SK-N-SH (cell line): ENCODE data around the gene PPP1R16B. TPM values are rescaled to one million over a fixed set of nuclear protein-coding genes. Genes with fewer than 3 reads are reported as not detected.

Experiments
- CTCF ChIA-PET: fragments of 300-600, 350-600 bp; formaldehyde crosslinking; extraction: SDS; loops from one replicate; lab custom pipeline; 2021; lab: Yijun Ruan, JAX
- POLR2A ChIA-PET: fragments of 350-600 bp; sonication (Branson Sonifier 250); formaldehyde crosslinking; extraction: SDS; loops from one replicate; lab custom pipeline; 2020; ENCODE audit warnings: antibody characterized with exemption, inconsistent platforms; lab: Yijun Ruan, JAX
- DNase-seq: peaks from one replicate; pipeline ENCODE4 v3.0.0; 2012
- H2AFZ ChIP-seq: fragments of 200-600 bp; sonication (generic); 2 replicates; pipeline ENCODE4 v1.8.1; 2016; ENCODE audit warnings: antibody characterized with exemption, mild to moderate bottlenecking, low read depth
- H3F3A ChIP-seq: fragments of 200-600 bp; sonication (generic); replicated peaks from 2 replicates; pipeline ENCODE3; 2016; ENCODE audit warnings: antibody characterized with exemption, mild to moderate bottlenecking; ENCODE audit not compliant: insufficient read depth
- H3K27ac ChIP-seq, 2 experiments: fragments of 200-500 bp in 1 of 2; fragments of 200-600 bp in 1 of 2; sonication (Bioruptor generic) in 1 of 2; sonication (generic), shearing (Covaris generic) in 1 of 2; 2 replicates each; pipeline versions ENCODE4 v1.5.1 to v1.6.1; 2014 to 2016; ENCODE audit warnings: low read depth in 2 of 2, inconsistent platforms in 1 of 2, low read length in 1 of 2, mild to moderate bottlenecking in 1 of 2, mixed read lengths in 1 of 2
- H3K27me3 ChIP-seq: fragments of 200-600 bp; sonication (generic), shearing (Covaris generic); 2 replicates; pipeline ENCODE4 v1.6.1; 2016; ENCODE audit warnings: mixed run types; ENCODE audit not compliant: insufficient read depth
- H3K36me3 ChIP-seq, 2 experiments: fragments of 200-500 bp in 1 of 2; fragments of 200-600 bp in 1 of 2; sonication (Bioruptor generic) in 1 of 2; sonication (generic) in 1 of 2; replicated peaks in 1 of 2; 2 replicates each; pipeline versions ENCODE3 to v1.5.1; 2014 to 2016; ENCODE audit warnings: low read length in 1 of 2, mild to moderate bottlenecking in 1 of 2; ENCODE audit not compliant: insufficient read depth in 2 of 2, control insufficient read depth in 1 of 2
- H3K4me1 ChIP-seq, 2 experiments: fragments of 200-500 bp in 1 of 2; fragments of 200-600 bp in 1 of 2; sonication (Bioruptor generic) in 1 of 2; sonication (generic), shearing (Covaris generic) in 1 of 2; 2 replicates each; pipeline versions ENCODE4 v1.5.1 to v1.6.1; 2014 to 2016; ENCODE audit warnings: low read depth in 1 of 2, low read length in 1 of 2, mixed run types in 1 of 2; ENCODE audit not compliant: insufficient read depth in 2 of 2, control insufficient read depth in 1 of 2
- H3K4me2 ChIP-seq: fragments of 200-600 bp; sonication (generic), shearing (Covaris generic); 2 replicates; pipeline ENCODE4 v1.6.1; 2017; ENCODE audit warnings: mixed run types
- H3K4me3 ChIP-seq, 2 experiments: fragments of 200-500 bp in 1 of 2; fragments of 200-600 bp in 1 of 2; sonication (Bioruptor generic) in 1 of 2; sonication (generic), shearing (Covaris generic) in 1 of 2; 2 replicates each; pipeline versions ENCODE4 v1.5.1 to v1.8.1; 2014 to 2016; ENCODE audit warnings: low read depth in 2 of 2, inconsistent platforms in 1 of 2, low read length in 1 of 2, mild to moderate bottlenecking in 1 of 2, mixed read lengths in 1 of 2, moderate library complexity in 1 of 2
- H3K79me2 ChIP-seq: fragments of 200-600 bp; sonication (generic); 2 replicates; pipeline ENCODE4 v1.8.1; 2017; ENCODE audit warnings: mild to moderate bottlenecking; ENCODE audit not compliant: insufficient read depth
- H3K9ac ChIP-seq: fragments of 200-600 bp; sonication (generic); 2 replicates; pipeline ENCODE4 v1.6.1; 2017; ENCODE audit warnings: mixed run types
- H3K9me2 ChIP-seq: fragments of 200-600 bp; sonication (generic); 2 replicates; pipeline ENCODE4 v1.6.1; 2017; ENCODE audit warnings: mixed run types
- H3K9me3 ChIP-seq: fragments of 200-600 bp; sonication (generic); 2 replicates; pipeline ENCODE4 v1.6.1; 2017; ENCODE audit warnings: mixed run types, mild to moderate bottlenecking, moderate library complexity
- H4K20me1 ChIP-seq: fragments of 200-600 bp; sonication (generic); 2 replicates; pipeline ENCODE4 v1.6.1; 2017; ENCODE audit warnings: mild to moderate bottlenecking, mixed run types; ENCODE audit not compliant: insufficient read depth
- CHD2 ChIP-seq: fragments of 150-350 bp; IDR thresholded peaks from 2 replicates; pipeline ENCODE4 v1.6.1; 2018; ENCODE audit warnings: low read length; ENCODE audit not compliant: partially characterized antibody
- EP300 ChIP-seq, 2 experiments: IDR thresholded peaks; 2 replicates each; pipeline versions ENCODE4 v1.4.0 to v1.6.1; 2012; ENCODE audit warnings: borderline replicate concordance in 1 of 2, low read depth in 1 of 2, low read length in 1 of 2
- EZH2phosphoT487 ChIP-seq: fragments of 200-600 bp; sonication (generic); IDR thresholded peaks from 2 replicates; pipeline ENCODE4 v1.6.1; 2017; ENCODE audit warnings: low read depth, mixed run types, mild to moderate bottlenecking, antibody characterized with exemption, moderate library complexity, borderline replicate concordance
- FOSL2 ChIP-seq: IDR thresholded peaks from 2 replicates; pipeline ENCODE4 v1.4.0; 2012; ENCODE audit warnings: low read depth, mild to moderate bottlenecking, moderate library complexity, borderline replicate concordance
- FOXJ3 ChIP-seq: sonication (generic); formaldehyde crosslinking; IDR thresholded peaks from 2 replicates; pipeline ENCODE4 v1.5.1; 2020; ENCODE audit warnings: mild to moderate bottlenecking, missing genetic modification reagents
- FOXM1 ChIP-seq: IDR thresholded peaks from 2 replicates; pipeline ENCODE4 v1.4.0; 2012; ENCODE audit warnings: low read depth, mild to moderate bottlenecking
- GABPA ChIP-seq: IDR thresholded peaks from 2 replicates; pipeline ENCODE4 v1.4.0; 2012; ENCODE audit warnings: low read depth, mild to moderate bottlenecking
- GATA2 ChIP-seq: sonication (generic); formaldehyde crosslinking; IDR thresholded peaks from 2 replicates; pipeline ENCODE4 v1.5.0; 2020; ENCODE audit warnings: mild to moderate bottlenecking, missing genetic modification reagents
- MXI1 ChIP-seq: IDR thresholded peaks from 2 replicates; pipeline ENCODE4 v1.6.1; 2012; ENCODE audit warnings: mild to moderate bottlenecking, low read depth, low read length, improper control_type of control experiment
- NFIC ChIP-seq: IDR thresholded peaks from 2 replicates; pipeline ENCODE4 v1.4.0; 2012; ENCODE audit warnings: borderline replicate concordance
- NRF1 ChIP-seq: IDR thresholded peaks from 2 replicates; pipeline ENCODE4 v1.6.1; 2012; ENCODE audit warnings: low read depth, mild to moderate bottlenecking, low read length
- POLR2AphosphoS5 ChIP-seq: IDR thresholded peaks from 2 replicates; pipeline ENCODE4 v1.6.1; 2012; ENCODE audit warnings: low read depth, low read length
- RAD21 ChIP-seq: IDR thresholded peaks from 2 replicates; pipeline ENCODE4 v1.6.1; 2012; ENCODE audit warnings: mild to moderate bottlenecking, low read length
- SMC3 ChIP-seq: IDR thresholded peaks from 2 replicates; pipeline ENCODE4 v1.6.1; 2012; ENCODE audit warnings: low read depth, low read length, improper control_type of control experiment
- TAF1 ChIP-seq: IDR thresholded peaks from 2 replicates; pipeline ENCODE4 v1.6.1; 2012; ENCODE audit warnings: low read depth, mild to moderate bottlenecking, low read length, moderate library complexity, borderline replicate concordance
- TCF12 ChIP-seq: IDR thresholded peaks from 2 replicates; pipeline ENCODE4 v1.4.0; 2012
- WGBS: methylation state at CpG from one replicate; pipeline ENCODE4 v1.1.6; 2017; ENCODE audit warnings: low lambda C conversion rate; 5-methylcytosine and 5-hydroxymethylcytosine counted together
- polyA plus RNA-seq, 3 experiments: library from polyadenylated mRNA; depleted of rRNA; stranded (reverse); fragments of >200 nt; gene quantifications; 2 replicates each; pipeline ENCODE4 v1.2.3, GENCODE V29; 2012
- TF ChIP-seq, protein P1 (sequence below): IDR thresholded peaks from 2 replicates; pipeline ENCODE4 v1.4.0; 2012; ENCODE audit warnings: low read depth, borderline replicate concordance
- TF ChIP-seq, protein P2 (sequence below): fragments of 150-350 bp; IDR thresholded peaks from 2 replicates; pipeline ENCODE4 v1.6.1; 2016; ENCODE audit warnings: mild to moderate bottlenecking, low read depth, low read length
- TF ChIP-seq, protein P3 (sequence below): IDR thresholded peaks from 2 replicates; pipeline ENCODE4; 2012
- TF ChIP-seq, protein P4 (sequence below): fragments of 200-600 bp; sonication (generic); IDR thresholded peaks from 2 replicates; pipeline ENCODE4 v1.6.1; 2017; ENCODE audit warnings: antibody characterized with exemption, mild to moderate bottlenecking, moderate library complexity

PPP1R16B gene
- polyA plus RNA-seq, 1 of the 3 experiments (the other 2 are of a cell fraction) = 0.28 TPM

DNA sequence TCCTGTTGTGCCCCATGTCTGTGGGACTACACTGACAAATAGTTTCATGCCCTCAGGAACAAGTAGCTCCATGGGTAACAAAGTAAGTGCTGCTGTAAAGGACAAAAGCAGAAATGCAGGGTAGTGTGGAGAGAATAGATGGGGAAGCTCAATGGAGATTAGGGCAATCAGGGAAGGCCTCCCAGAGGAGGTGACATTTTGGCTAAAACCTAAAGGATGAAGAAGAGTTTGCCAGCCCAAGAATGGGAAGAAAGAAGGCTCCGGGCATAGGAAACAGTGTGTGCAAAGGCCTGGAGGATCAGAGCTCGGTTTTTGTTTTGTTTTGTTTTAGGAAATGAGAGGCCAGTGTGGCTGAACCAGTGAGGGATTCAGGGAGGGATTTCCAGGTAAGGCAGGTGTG is 77.1 kb downstream of the PPP1R16B start:
- CTCF ChIA-PET = interaction anchor here (0.8 to 3.9 kb wide), 7 partner anchors 11 to 167 kb away, joined by 4 to 52 read pairs (median 5); partner anchors contain the start of genes FAM83D and PPP1R16B
- no peaks in the 10 kb centered on the region for H3F3A ChIP-seq
- no peaks in the 10 kb centered on the region for H3K79me2 ChIP-seq
- no peak for TF ChIP-seq TAF1
- no peak for TF ChIP-seq POLR2AphosphoS5
- TF ChIP-seq, protein P1, sequence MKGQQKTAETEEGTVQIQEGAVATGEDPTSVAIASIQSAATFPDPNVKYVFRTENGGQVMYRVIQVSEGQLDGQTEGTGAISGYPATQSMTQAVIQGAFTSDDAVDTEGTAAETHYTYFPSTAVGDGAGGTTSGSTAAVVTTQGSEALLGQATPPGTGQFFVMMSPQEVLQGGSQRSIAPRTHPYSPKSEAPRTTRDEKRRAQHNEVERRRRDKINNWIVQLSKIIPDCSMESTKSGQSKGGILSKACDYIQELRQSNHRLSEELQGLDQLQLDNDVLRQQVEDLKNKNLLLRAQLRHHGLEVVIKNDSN = no peak
- no peaks in the 10 kb centered on the region for H3K27me3 ChIP-seq
- no peaks in the 10 kb centered on the region for H3K9me2 ChIP-seq
- WGBS = 61% methylated on average over 2 of the region's 2 CpGs
- peak overlapping the region in 1 of 2 experiments; percentile 99; a peak in 2 of 4 replicates for H3K27ac ChIP-seq
- no peaks in the 10 kb centered on the region for H3K9me3 ChIP-seq
- no peak overlapping the region for H3K9ac ChIP-seq
- no peaks in the 10 kb centered on the region for H3K36me3 ChIP-seq
- DNase-seq = no peak
- H2AFZ ChIP-seq = no peak overlapping the region
- peaks cover 0 to 74% of the 10 kb centered on the region in 2 experiments; a peak in 2 of 4 replicates for H3K4me1 ChIP-seq
- H3K4me3 ChIP-seq = no peak overlapping the region
- no peaks in the 10 kb centered on the region for H4K20me1 ChIP-seq
- 0 out of 2 replicates have a peak overlapping the region, but pooled peaks have one; percentile 12 for H3K4me2 ChIP-seq
- POLR2A ChIA-PET = interaction anchor here (0.6 to 3.0 kb wide), 6 partner anchors 8 to 79 kb away, joined by 3 to 50 read pairs (median 15); partner anchors contain the start of genes DHX35 and PPP1R16B

DNA sequence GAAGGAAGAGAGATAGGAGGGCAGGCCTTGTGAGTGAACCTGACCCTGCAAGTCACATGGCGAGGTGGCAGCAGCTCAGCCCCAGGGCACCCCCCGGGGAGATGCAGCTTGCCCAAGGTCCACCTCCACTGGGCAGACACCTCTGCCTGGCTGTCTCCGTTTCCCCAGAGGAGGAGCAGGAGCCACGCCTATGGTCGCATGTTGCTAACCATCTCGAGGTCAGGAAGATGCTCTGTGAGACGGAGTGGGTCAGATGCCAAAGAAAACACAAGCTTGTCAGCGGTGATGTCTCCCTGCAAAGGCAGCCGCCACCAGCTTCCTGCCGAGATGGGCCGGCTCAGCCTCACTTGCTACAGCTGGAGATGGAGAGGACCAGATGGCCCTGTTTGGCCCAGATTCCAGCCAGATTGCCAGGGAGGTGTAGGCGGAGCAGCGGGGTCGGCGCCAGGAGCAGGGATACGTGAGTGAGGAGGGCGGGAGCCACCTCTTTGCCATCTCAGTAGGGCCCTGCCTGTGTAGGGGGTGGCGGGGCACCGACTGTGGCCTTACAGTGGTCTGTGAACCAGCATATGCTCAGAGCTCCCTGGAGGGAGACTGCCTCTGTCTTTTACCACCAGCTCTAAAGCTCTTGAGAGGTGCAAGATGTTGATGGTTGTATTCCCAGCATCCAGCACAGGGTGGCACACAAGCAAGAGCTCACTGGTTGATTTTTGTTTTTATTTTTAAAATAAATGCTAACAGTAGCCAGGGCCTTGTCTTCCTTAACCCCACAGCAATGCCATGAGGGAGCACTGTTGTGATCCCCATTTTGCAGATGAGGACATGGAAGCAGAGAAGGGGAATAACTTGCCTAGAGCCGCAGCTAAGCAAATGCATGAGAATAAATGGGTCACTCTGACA is 77.8 kb downstream of the PPP1R16B start:
- WGBS = 26% methylated on average over 17 of the region's 20 CpGs
- Histone ChIP-seq H3K4me1 (peaks cover 0 to 75% of the 10 kb centered on the region in 2 experiments; a peak in 2 of 4 replicates), H3K9me2 (no peaks in the 10 kb centered on the region), H2AFZ (no peak overlapping the region), H3F3A (no peaks in the 10 kb centered on the region), H3K79me2 (no peaks in the 10 kb centered on the region), H3K27me3 (no peaks in the 10 kb centered on the region), H3K4me2 (0 out of 2 replicates have a peak overlapping the region, but pooled peaks have one; percentile 12), H3K4me3 (no peak overlapping the region), H3K9me3 (no peaks in the 10 kb centered on the region), H3K9ac (no peak overlapping the region), H4K20me1 (no peaks in the 10 kb centered on the region), H3K27ac (peak overlapping the region in 1 of 2 experiments; percentile 99; a peak in 2 of 4 replicates), H3K36me3 (no peaks in the 10 kb centered on the region)
- DNase-seq = peak; percentile 89
- ChIA-PET POLR2A (interaction anchor here (1.1 to 3.0 kb wide), 8 partner anchors 9 to 436 kb away, joined by 3 to 50 read pairs (median 10); partner anchors contain the start of genes FAM83D and PPP1R16B), CTCF (interaction anchor here (0.8 to 3.9 kb wide), 12 partner anchors 8 to 166 kb away, joined by 3 to 52 read pairs (median 4); partner anchors contain the start of genes FAM83D and PPP1R16B)
- TF ChIP-seq RAD21 = peak; percentile 23; the same call in 1 of the 2 replicates
- TF ChIP-seq NFIC = peak; percentile 89
- TF ChIP-seq EP300 (IDR thresholded peaks at IDR 0.05; ENCODE audit: borderline replicate concordance in 1 of 2, low read depth in 1 of 2, low read length in 1 of 2) = peak; percentile 67 to 98; a peak in 3 of 4 replicates
- TF ChIP-seq GATA2 (CRISPR knock-in tag) = peak; percentile 98
- TF ChIP-seq CHD2 = peak; percentile 92
- TF ChIP-seq FOXM1 = 0 out of 2 replicates have a peak, but pooled peaks have one; percentile 30
- TF ChIP-seq SMC3 = 0 out of 2 replicates have a peak, but pooled peaks have one; percentile 16
- TF ChIP-seq FOXJ3 (CRISPR knock-in tag) = peak; percentile 99
- no peak; the same call in 1 of the 2 replicates for TF ChIP-seq MXI1
- TF ChIP-seq, protein P2, sequence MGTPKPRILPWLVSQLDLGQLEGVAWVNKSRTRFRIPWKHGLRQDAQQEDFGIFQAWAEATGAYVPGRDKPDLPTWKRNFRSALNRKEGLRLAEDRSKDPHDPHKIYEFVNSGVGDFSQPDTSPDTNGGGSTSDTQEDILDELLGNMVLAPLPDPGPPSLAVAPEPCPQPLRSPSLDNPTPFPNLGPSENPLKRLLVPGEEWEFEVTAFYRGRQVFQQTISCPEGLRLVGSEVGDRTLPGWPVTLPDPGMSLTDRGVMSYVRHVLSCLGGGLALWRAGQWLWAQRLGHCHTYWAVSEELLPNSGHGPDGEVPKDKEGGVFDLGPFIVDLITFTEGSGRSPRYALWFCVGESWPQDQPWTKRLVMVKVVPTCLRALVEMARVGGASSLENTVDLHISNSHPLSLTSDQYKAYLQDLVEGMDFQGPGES = no peak
- TF ChIP-seq NRF1 = no peak
- no peak for TF ChIP-seq EZH2phosphoT487
- TF ChIP-seq POLR2AphosphoS5 = peak; percentile 75
- TF ChIP-seq, protein P3, sequence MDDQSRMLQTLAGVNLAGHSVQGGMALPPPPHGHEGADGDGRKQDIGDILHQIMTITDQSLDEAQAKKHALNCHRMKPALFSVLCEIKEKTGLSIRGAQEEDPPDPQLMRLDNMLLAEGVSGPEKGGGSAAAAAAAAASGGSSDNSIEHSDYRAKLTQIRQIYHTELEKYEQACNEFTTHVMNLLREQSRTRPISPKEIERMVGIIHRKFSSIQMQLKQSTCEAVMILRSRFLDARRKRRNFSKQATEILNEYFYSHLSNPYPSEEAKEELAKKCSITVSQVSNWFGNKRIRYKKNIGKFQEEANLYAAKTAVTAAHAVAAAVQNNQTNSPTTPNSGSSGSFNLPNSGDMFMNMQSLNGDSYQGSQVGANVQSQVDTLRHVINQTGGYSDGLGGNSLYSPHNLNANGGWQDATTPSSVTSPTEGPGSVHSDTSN = peak; percentile 82
- no peak for TF ChIP-seq GABPA
- TF ChIP-seq, protein P4, sequence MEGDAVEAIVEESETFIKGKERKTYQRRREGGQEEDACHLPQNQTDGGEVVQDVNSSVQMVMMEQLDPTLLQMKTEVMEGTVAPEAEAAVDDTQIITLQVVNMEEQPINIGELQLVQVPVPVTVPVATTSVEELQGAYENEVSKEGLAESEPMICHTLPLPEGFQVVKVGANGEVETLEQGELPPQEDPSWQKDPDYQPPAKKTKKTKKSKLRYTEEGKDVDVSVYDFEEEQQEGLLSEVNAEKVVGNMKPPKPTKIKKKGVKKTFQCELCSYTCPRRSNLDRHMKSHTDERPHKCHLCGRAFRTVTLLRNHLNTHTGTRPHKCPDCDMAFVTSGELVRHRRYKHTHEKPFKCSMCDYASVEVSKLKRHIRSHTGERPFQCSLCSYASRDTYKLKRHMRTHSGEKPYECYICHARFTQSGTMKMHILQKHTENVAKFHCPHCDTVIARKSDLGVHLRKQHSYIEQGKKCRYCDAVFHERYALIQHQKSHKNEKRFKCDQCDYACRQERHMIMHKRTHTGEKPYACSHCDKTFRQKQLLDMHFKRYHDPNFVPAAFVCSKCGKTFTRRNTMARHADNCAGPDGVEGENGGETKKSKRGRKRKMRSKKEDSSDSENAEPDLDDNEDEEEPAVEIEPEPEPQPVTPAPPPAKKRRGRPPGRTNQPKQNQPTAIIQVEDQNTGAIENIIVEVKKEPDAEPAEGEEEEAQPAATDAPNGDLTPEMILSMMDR = peak; percentile 13; the same call in 1 of the 2 replicates
- peak; percentile 93 for TF ChIP-seq TCF12
- TF ChIP-seq FOSL2 = no peak
